Lung microvascular endothelial cell (primary cell): ENCODE data around the gene LYZL1. TPM values are rescaled to one million over a fixed set of nuclear protein-coding genes. Genes with fewer than 3 reads are reported as not detected.
A peak's percentile ranks its signal among the peaks of the same experiment; 100 is the strongest.
"Not testable (repeated sequence)": the region's sequence is repeated elsewhere in the genome, so short reads cannot be mapped to it uniquely, and the experiment has no call there.

ENCODE experiments used
- DNase-seq, 2 donors: peaks; one replicate each; pipeline versions ENCODE4 v3.0.0 to v3.0.0-alpha.2; 2010; ENCODE audit warnings: low read depth in 2 of 2
- total RNA-seq: library from RNA; depleted of rRNA; stranded (reverse); fragments of >200 nt; gene quantifications from 2 replicates; pipeline ENCODE4 v1.2.1, GENCODE V29; 2014

Gene LYZL1
- total RNA-seq, 1 donor from 2014 or later, result not detected

- DNase-seq, result no peak
Observed at GRCh38 chr10:29259498-29259897, 29.4 kb upstream of the LYZL1 start.

DNA sequence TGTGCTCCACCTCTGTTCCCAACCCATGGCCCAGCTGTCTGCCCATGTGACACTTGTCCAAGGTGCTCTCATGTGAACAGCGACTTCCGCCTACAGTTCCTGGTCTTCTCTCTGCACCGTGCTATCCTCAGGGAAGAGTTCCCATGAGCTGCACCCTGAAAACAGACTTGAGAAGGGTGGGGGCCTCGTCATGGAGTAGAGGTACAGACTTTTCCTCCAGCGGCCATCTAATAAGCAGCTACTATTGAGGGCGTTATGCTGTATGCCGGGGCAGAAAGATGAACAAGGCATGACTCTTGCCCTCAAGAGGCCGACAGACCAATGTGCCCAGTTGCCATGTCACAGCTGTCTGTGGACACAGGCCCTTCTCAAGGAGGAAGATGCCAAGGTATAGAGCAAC, 25.4 kb upstream of the LYZL1 start:
- DNase-seq, result no peak

- no peak for DNase-seq
Observed at GRCh38 chr10:29265210-29265768, 23.6 kb upstream of the LYZL1 start.

DNA sequence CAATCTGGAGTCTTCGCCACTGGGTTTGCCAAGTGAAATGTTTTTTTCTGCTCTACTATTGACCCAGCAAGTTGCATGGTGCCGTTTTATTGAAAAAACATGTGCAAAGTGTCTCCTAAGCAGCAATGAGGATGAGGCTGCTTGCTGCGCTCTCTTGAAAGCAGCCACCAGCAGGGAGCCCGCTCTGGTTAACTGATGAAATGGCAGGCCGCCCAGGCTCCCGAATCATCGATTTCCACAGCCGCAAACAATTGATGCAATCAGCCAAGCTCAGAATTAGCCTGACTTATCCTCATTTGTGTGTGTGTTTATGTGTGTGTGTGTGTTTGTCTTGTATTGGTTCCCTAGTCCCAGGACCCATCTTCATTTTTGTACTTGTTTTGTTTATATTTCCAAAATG, 22.2 kb upstream of the LYZL1 start:
- no peak for DNase-seq

DNA sequence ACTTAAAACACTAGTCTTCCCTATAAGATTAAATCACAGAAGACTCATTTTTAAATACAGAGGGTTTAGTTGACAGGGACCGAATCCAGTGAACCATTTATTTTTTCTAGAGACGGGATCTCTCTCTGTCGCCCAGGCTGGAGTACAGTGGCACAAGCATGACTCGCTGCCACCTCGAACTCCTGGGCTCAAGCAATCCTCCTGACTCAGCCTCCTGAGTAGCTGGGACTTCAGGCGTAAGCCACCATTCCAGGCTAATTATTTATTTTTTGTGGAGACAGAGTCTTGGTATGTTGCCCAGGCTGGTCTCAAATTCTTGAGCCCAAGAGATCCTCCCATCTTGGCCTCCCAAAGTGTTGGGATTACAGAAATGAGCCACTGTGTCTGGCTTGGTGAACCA, 20.9 kb upstream of the LYZL1 start:
- no peak for DNase-seq

- no peak for DNase-seq
Observed at GRCh38 chr10:29269486-29269885, 19.4 kb upstream of the LYZL1 start.

GRCh38 chr10:29270883-29271282, 18.0 kb upstream of the LYZL1 start:
- DNase-seq, result no peak

GRCh38 chr10:29271877-29272276, 17.0 kb upstream of the LYZL1 start:
- no peak for DNase-seq

GRCh38 chr10:29273478-29273877, 15.4 kb upstream of the LYZL1 start:
- DNase-seq, result no peak

GRCh38 chr10:29276251-29276850, 12.5 kb upstream of the LYZL1 start:
- DNase-seq, result no peak

DNA sequence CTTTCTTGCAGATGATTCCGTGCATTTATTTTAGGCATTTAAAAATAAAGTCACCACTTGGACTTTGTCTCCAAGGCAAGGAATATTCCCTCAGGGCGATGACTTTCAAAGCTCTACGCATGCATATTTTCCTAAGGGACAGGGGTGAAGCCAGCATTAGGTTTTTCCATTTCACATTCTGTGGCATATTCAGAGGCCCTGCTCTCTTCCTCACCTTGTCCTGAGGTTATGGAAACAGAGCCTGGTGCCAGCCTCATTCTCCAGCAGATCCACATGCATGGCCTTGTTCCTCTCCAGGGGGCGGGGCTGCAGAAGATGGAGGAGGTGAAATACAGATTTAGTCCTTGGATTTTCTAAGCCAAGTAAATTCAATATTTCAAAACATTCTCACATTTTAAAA, 11.6 kb upstream of the LYZL1 start:
- no peak for DNase-seq

DNA sequence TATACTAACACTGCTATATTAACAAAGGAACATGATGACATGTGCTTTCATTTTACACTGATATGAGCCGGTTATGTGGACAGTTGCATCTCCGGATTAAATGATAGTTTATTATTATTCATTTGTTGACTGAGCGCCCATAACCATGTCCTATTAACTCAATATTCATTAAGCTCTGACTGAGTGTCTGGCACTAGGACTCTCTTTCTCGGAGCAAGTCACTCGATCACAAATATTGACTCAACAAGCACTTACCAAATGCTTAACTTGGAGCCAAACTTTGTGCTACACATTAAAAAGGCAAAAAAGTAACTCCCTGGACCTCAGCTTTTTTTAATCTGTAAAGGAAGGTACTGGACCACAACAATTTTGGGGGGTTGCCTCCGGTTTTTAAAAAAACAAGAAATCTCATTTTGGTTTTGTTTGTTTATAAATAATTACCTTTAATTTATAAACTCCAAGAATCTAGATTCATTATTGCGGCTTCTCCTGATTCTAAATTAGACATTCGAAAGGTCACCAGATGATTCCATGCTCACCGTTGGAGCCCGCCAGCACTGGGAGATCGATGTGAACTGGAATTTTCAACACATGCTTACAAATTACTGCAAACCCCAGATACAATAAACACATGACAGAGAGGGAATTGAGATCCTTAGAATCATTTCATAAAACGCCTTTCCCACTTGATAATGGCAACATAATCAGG, 8.9 kb upstream of the LYZL1 start:
- no peak for DNase-seq

DNA sequence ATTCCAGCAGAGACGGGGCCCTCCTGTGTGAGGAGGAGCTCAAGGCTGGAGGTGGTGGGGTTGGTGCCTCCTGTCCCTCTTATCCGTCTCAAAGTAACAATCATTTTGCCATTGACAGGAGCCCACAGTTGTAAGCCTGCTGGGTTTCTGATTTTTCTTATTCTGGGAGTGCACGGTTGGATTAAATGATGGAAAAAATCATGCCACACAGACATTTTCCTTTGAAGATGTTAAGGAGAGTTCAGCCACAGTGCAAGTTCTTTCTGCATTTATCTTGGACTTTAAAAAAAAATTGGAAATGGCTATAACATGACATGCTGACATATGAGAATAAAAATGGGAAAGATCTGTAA, 8.4 kb upstream of the LYZL1 start:
- DNase-seq, result no peak

DNA sequence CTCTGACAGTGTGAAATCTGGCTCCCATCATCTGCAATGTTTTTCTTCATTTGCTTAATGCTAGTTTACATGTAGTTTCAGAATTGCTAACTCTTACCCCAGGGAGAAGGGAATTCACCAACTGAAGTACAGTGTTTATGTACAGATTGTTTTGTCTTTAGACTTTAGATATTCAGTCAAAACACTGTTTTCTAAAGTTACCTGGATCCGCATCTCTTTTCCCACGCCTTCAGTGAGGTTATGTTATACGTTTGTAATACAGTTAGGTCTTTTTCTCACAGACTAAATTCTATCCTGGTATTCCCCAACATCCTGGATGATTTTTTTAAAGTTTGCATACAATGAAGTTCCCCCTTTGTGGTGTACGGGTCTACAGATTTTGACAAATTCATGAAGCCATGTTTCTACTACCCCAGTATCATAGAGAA, 3.2 kb upstream of the LYZL1 start:
- DNase-seq, result no peak

DNA sequence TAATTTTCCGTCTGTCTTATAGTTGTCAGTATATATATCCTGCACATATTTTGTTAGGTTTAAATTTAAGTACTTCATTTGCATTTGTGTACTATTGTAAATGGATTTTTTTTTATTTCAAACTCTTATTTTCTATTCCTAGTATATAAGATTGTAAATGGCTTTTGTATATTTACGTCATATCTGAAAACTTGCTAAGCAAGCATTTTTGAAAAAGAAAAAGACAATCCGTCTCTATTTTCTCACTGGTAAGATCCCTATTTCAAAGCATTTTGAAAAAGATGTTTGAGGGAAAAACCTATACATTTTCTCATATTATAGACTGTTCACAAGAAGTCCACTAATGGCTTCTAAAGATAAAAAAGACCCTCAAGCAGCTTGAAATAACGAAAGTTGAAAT, 1.2 kb upstream of the LYZL1 start:
- DNase-seq, result no peak

GRCh38 chr10:29291561-29291960, 2.7 kb downstream of the LYZL1 start:
- not testable (repeated sequence) for DNase-seq

DNA sequence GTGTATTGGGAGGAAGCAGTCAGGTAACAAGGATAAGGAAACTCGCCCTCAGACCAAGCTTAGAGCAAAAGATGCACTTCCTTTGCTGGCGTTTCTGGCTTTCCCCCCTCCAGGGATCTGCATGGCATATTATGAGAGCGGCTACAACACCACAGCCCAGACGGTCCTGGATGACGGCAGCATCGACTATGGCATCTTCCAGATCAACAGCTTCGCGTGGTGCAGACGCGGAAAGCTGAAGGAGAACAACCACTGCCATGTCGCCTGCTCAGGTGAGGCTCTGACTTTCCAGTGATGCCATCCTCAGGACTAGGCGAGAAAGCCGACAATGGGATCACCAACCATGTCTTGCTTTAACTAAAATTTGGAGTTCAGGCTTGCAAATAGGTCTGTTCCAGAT, 3.5 kb downstream of the LYZL1 start:
- DNase-seq, result not testable (repeated sequence)

- peak; percentile 21 to 29 for DNase-seq
Observed at GRCh38 chr10:29295813-29296212, 6.9 kb downstream of the LYZL1 start.

DNA sequence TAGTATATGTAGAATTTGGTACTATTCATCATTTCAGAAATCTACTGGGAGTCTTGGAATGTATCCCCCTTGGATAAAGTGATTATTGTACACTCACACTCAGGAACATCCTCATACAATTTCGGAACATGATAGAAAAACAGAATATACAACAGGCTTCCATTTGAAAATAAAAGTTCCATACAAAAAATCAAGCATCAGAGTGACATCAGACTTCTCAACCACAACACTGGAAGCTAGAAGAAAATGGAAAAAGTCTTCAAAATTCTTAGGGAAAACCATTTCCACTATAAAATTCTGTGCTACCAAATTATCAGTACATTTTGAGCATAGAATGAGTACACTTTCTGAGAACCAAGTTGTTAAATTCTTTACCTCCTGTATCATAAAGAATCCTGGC, 8.8 kb downstream of the LYZL1 start:
- no peak for DNase-seq

GRCh38 chr10:29301359-29301910, 12.6 kb downstream of the LYZL1 start:
- no peak for DNase-seq

DNA sequence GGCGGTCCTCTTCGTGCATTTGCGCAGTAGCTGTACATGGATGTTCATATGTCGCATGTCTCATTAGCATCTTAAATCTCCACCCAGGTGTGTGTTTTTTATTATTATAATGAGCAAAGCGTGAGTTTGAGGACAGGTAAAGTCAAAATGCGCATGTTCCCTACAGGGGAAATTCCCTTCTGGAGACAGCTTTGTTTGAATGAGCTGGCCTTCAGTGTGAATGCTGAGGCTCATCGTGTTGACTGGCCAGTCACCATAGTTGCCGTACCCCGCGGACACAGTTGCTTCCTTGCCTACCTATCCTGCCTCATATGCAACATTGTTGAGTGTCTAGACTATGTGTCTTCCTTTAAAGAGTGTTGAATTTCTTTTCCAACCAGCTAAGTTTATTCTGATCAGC, 13.6 kb downstream of the LYZL1 start:
- no peak for DNase-seq

- DNase-seq, result peak; percentile 70 to 84
Observed at GRCh38 chr10:29304264-29304994, 15.6 kb downstream of the LYZL1 start.
